ENCODE data around the gene ANAPC16. TPM values are rescaled to one million over a fixed set of nuclear protein-coding genes. Genes with fewer than 3 reads are reported as not detected.

ANAPC16 gene
- total RNA-seq, 1 donor from 2014 or later = 76.6 TPM

- intact Hi-C loops (cut with DNase I) = no loop called here
- peaks cover 0 to 10% of the 10 kb centered on the region in 2 donors for H3K36me3 ChIP-seq
- TF ChIP-seq CTCF (IDR thresholded peaks at IDR 0.05) = no peak
- TF ChIP-seq POLR2AphosphoS5 (IDR thresholded peaks at IDR 0.05; ENCODE audit: insufficient read depth in 1 of 2, low read depth in 1 of 2) = no peak
- no peak overlapping the region for H3K27ac ChIP-seq
- H3K4me3 ChIP-seq = no peak overlapping the region
- no peak for DNase-seq (ENCODE audit: extremely low spot score in 2 of 2)
- H3K9me3 ChIP-seq = no peaks in the 10 kb centered on the region
- H3K4me1 ChIP-seq = peaks cover 3% of the 10 kb centered on the region
- no peaks in the 10 kb centered on the region for H3K27me3 ChIP-seq
These were observed 39.1 kb upstream of the ANAPC16 start for GRCh38 chr10:72176701-72177100.

- Histone ChIP-seq H3K4me1 (peaks cover 3% of the 10 kb centered on the region), H3K36me3 (peaks cover 0 to 10% of the 10 kb centered on the region in 2 donors), H3K9me3 (no peaks in the 10 kb centered on the region), H3K27ac (no peak overlapping the region), H3K4me3 (no peak overlapping the region), H3K27me3 (no peaks in the 10 kb centered on the region)
- DNase-seq (ENCODE audit: extremely low spot score in 2 of 2) = no peak
- intact Hi-C loops (cut with DNase I) = no loop called here
- TF ChIP-seq POLR2AphosphoS5 (IDR thresholded peaks at IDR 0.05; ENCODE audit: insufficient read depth in 1 of 2, low read depth in 1 of 2) = no peak
- TF ChIP-seq CTCF (IDR thresholded peaks at IDR 0.05) = no peak
- no peak for TF ChIP-seq POLR2A (IDR thresholded peaks at IDR 0.05)
These were observed 38.4 kb upstream of the ANAPC16 start for GRCh38 chr10:72177454-72177853.

GRCh38 chr10:72184156-72184555, 31.7 kb upstream of the ANAPC16 start:
- TF ChIP-seq POLR2AphosphoS5 (IDR thresholded peaks at IDR 0.05; ENCODE audit: insufficient read depth in 1 of 2, low read depth in 1 of 2) = no peak
- no peak for TF ChIP-seq POLR2A (IDR thresholded peaks at IDR 0.05)
- TF ChIP-seq CTCF (IDR thresholded peaks at IDR 0.05) = no peak

GRCh38 chr10:72186258-72186981, 29.4 kb upstream of the ANAPC16 start:
- TF ChIP-seq POLR2AphosphoS5 (IDR thresholded peaks at IDR 0.05; ENCODE audit: insufficient read depth in 1 of 2, low read depth in 1 of 2) (peak in 1 of 2 donors; percentile 87), CTCF (IDR thresholded peaks at IDR 0.05) (no peak)
- H3K4me3 ChIP-seq = no peak overlapping the region
- H3K9me3 ChIP-seq = no peaks in the 10 kb centered on the region
- DNase-seq (ENCODE audit: extremely low spot score in 2 of 2) = no peak
- H3K27ac ChIP-seq = peak overlapping the region; percentile 72
- intact Hi-C loops (cut with DNase I) = no loop called here
- peaks cover 12% of the 10 kb centered on the region for H3K4me1 ChIP-seq
- H3K27me3 ChIP-seq = no peaks in the 10 kb centered on the region
- H3K36me3 ChIP-seq = peaks cover 0 to 5% of the 10 kb centered on the region in 2 donors

More at GRCh38 chr10:72184156-72184555, 31.7 kb upstream of the ANAPC16 start:
- DNase-seq (ENCODE audit: extremely low spot score in 2 of 2) = no peak
- Histone ChIP-seq H3K27ac (no peak overlapping the region), H3K27me3 (no peaks in the 10 kb centered on the region), H3K4me1 (peaks cover 12% of the 10 kb centered on the region), H3K36me3 (peaks cover 0 to 5% of the 10 kb centered on the region in 2 donors), H3K4me3 (no peak overlapping the region), H3K9me3 (no peaks in the 10 kb centered on the region)
- intact Hi-C loops (cut with DNase I) = no loop called here

- intact Hi-C loops (cut with DNase I) = no loop called here
- H3K36me3 ChIP-seq = peaks cover 0 to 5% of the 10 kb centered on the region in 2 donors
- H3K27me3 ChIP-seq = no peaks in the 10 kb centered on the region
- peak overlapping the region; percentile 72 for H3K27ac ChIP-seq
- H3K4me1 ChIP-seq = peaks cover 12% of the 10 kb centered on the region
- H3K4me3 ChIP-seq = no peak overlapping the region
- no peak for DNase-seq (ENCODE audit: extremely low spot score in 2 of 2)
- H3K9me3 ChIP-seq = no peaks in the 10 kb centered on the region
- TF ChIP-seq CTCF (IDR thresholded peaks at IDR 0.05) (no peak), POLR2A (IDR thresholded peaks at IDR 0.05) (no peak), POLR2AphosphoS5 (IDR thresholded peaks at IDR 0.05; ENCODE audit: insufficient read depth in 1 of 2, low read depth in 1 of 2) (no peak)
These were observed 28.9 kb upstream of the ANAPC16 start for GRCh38 chr10:72186982-72187330.
